Measurements from ENCODE around the gene ALPK1. TPM values are rescaled to one million over a fixed set of nuclear protein-coding genes. Genes with fewer than 3 reads are reported as not detected.
"Not testable (repeated sequence)": the region's sequence is repeated elsewhere in the genome, so short reads cannot be mapped to it uniquely, and the experiment has no call there.

ALPK1 gene
- total RNA-seq, 1 donor from 2014 or later: 26.9 TPM

- peaks cover 7% of the 10 kb centered on the region for H3K36me3 Mint-ChIP-seq
- H3K4me3 Mint-ChIP-seq: no peak overlapping the region
- DNase-seq (ENCODE audit: low spot score in 2 of 2, unreplicated experiment in 2 of 2): no peak
- H3K9me3 Mint-ChIP-seq: peaks cover 10% of the 10 kb centered on the region
- peaks cover 19% of the 10 kb centered on the region for H3K4me1 Mint-ChIP-seq
- no peak overlapping the region for H3K27ac Mint-ChIP-seq
- H3K27me3 Mint-ChIP-seq (ENCODE audit: low read depth): peaks cover 2% of the 10 kb centered on the region
- TF ChIP-seq CTCF (IDR thresholded peaks at IDR 0.05; ENCODE audit: unreplicated experiment): no peak
Measured at GRCh38 chr4:112302320-112303274, 5.4 kb downstream of the ALPK1 start.

DNA sequence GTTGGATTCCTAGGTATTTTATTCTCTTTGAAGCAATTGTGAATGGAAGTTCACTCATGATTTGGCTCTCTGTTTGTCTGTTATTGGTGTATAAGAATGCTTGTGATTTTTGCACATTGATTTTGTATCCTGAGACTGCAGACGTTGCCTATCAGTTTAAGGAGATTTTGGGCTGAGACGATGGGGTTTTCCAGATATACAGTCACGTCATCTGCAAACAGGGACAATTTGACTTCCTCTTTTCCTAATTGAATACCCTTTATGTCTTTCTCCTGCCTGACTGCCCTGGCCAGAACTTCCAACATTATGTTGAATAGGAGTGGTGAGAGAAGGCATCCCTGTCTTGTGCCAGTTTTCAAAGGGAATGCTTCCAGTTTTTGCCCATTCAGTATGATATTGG lies 8.3 kb downstream of the ALPK1 start:
- DNase-seq (ENCODE audit: low spot score in 2 of 2, unreplicated experiment in 2 of 2); H3K27me3 Mint-ChIP-seq (ENCODE audit: low read depth); H3K36me3 Mint-ChIP-seq; H3K4me1 Mint-ChIP-seq; H3K27ac Mint-ChIP-seq; H3K4me3 Mint-ChIP-seq: not testable (repeated sequence)
- peaks cover 15% of the 10 kb centered on the region for H3K9me3 Mint-ChIP-seq

DNA sequence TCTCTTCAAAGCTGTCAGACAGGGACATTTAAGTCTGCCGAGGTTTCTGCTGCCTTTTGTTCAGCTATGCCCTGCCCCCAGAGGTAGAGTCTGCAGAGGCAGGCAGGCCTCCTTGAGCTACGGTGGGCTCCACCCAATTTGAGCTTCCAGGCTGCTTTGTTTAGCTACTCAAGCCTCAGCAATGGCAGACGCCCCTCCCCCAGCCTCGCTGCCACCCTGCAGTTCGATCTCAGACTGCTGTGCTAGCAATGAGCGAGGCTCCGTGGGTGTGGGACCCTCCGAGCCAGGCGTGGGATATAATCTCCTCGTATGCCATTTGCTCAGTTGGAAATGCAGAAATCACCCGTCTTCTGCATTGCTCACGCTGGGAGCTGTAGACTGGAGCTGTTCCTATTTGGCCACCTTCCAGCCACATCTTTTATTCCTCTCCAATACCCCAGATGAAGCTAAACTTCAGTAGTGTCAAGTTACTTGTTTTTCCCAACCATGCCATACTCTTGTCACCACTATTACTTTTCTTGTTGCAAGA lies 12.2 kb downstream of the ALPK1 start:
- not testable (repeated sequence) for DNase-seq (ENCODE audit: low spot score in 2 of 2, unreplicated experiment in 2 of 2); H3K4me1 Mint-ChIP-seq; H3K27me3 Mint-ChIP-seq (ENCODE audit: low read depth); H3K36me3 Mint-ChIP-seq; H3K27ac Mint-ChIP-seq
- peaks cover 15% of the 10 kb centered on the region for H3K9me3 Mint-ChIP-seq
- peak overlapping the region; percentile 46 for H3K4me3 Mint-ChIP-seq

GRCh38 chr4:112311516-112311915 lies 14.3 kb downstream of the ALPK1 start:
- H3K4me1 Mint-ChIP-seq: peaks cover 4% of the 10 kb centered on the region
- H3K27ac Mint-ChIP-seq: no peak overlapping the region
- no peak for DNase-seq (ENCODE audit: low spot score in 2 of 2, unreplicated experiment in 2 of 2)
- H3K36me3 Mint-ChIP-seq: peaks cover 5% of the 10 kb centered on the region
- H3K4me3 Mint-ChIP-seq: no peak overlapping the region
- peaks cover 2% of the 10 kb centered on the region for H3K27me3 Mint-ChIP-seq (ENCODE audit: low read depth)
- peaks cover 14% of the 10 kb centered on the region for H3K9me3 Mint-ChIP-seq
- TF ChIP-seq CTCF (IDR thresholded peaks at IDR 0.05; ENCODE audit: unreplicated experiment): no peak

GRCh38 chr4:112312610-112313239 lies 15.6 kb downstream of the ALPK1 start:
- H3K27ac Mint-ChIP-seq: no peak overlapping the region

DNA sequence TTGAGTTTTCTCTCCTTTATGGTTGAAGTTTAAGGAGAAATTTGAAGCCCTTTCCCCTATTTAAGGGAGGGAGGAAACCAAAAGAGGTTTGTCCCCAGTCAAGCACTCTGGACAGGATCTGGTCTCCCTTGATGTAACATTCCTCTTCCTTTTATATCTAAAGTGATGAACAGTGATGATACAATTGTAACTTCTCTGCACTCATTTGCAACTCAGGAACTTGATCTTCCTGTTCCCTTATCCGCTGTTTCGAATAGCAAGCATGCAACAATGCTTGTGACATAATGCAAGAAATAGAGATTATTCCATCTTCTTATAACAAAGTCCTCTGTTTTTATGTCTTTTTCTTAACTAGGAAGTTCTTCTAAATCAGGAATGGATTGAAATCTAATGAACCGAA lies 18.3 kb downstream of the ALPK1 start:
- no peak overlapping the region for H3K4me3 Mint-ChIP-seq
- peaks cover 8% of the 10 kb centered on the region for H3K36me3 Mint-ChIP-seq
- DNase-seq (ENCODE audit: low spot score in 2 of 2, unreplicated experiment in 2 of 2): no peak
- H3K4me1 Mint-ChIP-seq: no peaks in the 10 kb centered on the region
- no peak overlapping the region for H3K27ac Mint-ChIP-seq
- no peak for TF ChIP-seq CTCF (IDR thresholded peaks at IDR 0.05; ENCODE audit: unreplicated experiment)
- no peaks in the 10 kb centered on the region for H3K9me3 Mint-ChIP-seq
- H3K27me3 Mint-ChIP-seq (ENCODE audit: low read depth): peaks cover 7% of the 10 kb centered on the region

More at GRCh38 chr4:112312610-112313239, 15.6 kb downstream of the ALPK1 start:
- Mint-ChIP-seq H3K4me3 (no peak overlapping the region), H3K27me3 (ENCODE audit: low read depth) (peaks cover 2% of the 10 kb centered on the region), H3K36me3 (peaks cover 4% of the 10 kb centered on the region), H3K9me3 (peaks cover 4% of the 10 kb centered on the region), H3K4me1 (peaks cover 4% of the 10 kb centered on the region)
- DNase-seq (ENCODE audit: low spot score in 2 of 2, unreplicated experiment in 2 of 2): no peak
- TF ChIP-seq CTCF (IDR thresholded peaks at IDR 0.05; ENCODE audit: unreplicated experiment): no peak
